ENCODE measurements around the gene MOGAT1. TPM values are rescaled to one million over a fixed set of nuclear protein-coding genes. Genes with fewer than 3 reads are reported as not detected.

MOGAT1 gene
- total RNA-seq, 1 experiment from 2014 or later: not detected

DNA sequence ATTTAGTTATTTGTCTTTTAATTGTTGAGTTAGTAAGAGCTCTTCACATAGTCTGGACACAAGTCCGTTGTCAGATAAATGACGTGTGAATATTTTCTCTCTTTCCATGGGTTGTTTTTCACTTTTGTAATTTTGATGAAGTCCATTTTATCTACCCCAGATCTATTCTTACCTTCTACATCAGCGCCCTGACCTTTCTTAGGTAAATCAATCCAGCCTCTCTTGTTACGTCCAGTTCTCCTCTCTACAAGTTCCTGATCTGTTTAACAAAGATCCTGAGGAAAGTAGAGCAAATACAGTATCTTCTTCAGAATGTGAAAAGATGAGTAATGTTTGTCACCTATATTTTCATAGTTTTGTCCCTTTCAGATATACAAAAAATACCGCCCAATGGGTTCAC, 66.9 kb downstream of the MOGAT1 start:
- H3K9me3 ChIP-seq (ENCODE audit: control insufficient read depth, low read depth, low read length): no peaks in the 10 kb centered on the region
- H4K8ac ChIP-seq (replicated peaks; ENCODE audit: insufficient read length, low read depth, low read length): no peak overlapping the region

More for the DNA sequence above, 66.9 kb downstream of the MOGAT1 start:
- H2BK12ac ChIP-seq (ENCODE audit: insufficient read length, low read depth, low read length): no peak overlapping the region
- H3K27ac ChIP-seq (ENCODE audit: insufficient read length, low read depth, low read length): no peak overlapping the region
- H2AFZ ChIP-seq (ENCODE audit: low read length): no peak overlapping the region
- no peak overlapping the region for H3K56ac ChIP-seq (ENCODE audit: insufficient read length, low read depth, low read length)
- no peaks in the 10 kb centered on the region for H3K4me1 ChIP-seq (ENCODE audit: insufficient read depth, low read length)
- H3K27me3 ChIP-seq (ENCODE audit: insufficient read depth, low read length): no peaks in the 10 kb centered on the region
- no peaks in the 10 kb centered on the region; a peak in 3 of 5 replicates for H3K9me3 Mint-ChIP-seq
- no peak for DNase-seq
- no peak overlapping the region for H2BK120ac ChIP-seq (ENCODE audit: low read depth, low read length, poor library complexity, severe bottlenecking)
- no peaks in the 10 kb centered on the region for H4K20me1 ChIP-seq (ENCODE audit: control insufficient read depth, insufficient read depth, insufficient read length)
- no peak overlapping the region for H3K4me3 Mint-ChIP-seq
- H3K36me3 Mint-ChIP-seq (ENCODE audit: insufficient read depth in 1 of 3, low read depth in 3 of 3): peaks cover 2 to 9% (median 3%) of the 10 kb centered on the region in 3 experiments; a peak in 4 of 7 replicates
- H2BK15ac ChIP-seq (ENCODE audit: low read depth, low read length): no peak overlapping the region
- H3K4ac ChIP-seq (ENCODE audit: low read depth, low read length): no peak overlapping the region
- H3T11ph ChIP-seq (ENCODE audit: low read length): no peak overlapping the region
- peak overlapping the region in 2 of 3 experiments; percentile 55 to 59; a peak in 4 of 7 replicates for H3K27ac Mint-ChIP-seq
- TF ChIP-seq, protein P1, sequence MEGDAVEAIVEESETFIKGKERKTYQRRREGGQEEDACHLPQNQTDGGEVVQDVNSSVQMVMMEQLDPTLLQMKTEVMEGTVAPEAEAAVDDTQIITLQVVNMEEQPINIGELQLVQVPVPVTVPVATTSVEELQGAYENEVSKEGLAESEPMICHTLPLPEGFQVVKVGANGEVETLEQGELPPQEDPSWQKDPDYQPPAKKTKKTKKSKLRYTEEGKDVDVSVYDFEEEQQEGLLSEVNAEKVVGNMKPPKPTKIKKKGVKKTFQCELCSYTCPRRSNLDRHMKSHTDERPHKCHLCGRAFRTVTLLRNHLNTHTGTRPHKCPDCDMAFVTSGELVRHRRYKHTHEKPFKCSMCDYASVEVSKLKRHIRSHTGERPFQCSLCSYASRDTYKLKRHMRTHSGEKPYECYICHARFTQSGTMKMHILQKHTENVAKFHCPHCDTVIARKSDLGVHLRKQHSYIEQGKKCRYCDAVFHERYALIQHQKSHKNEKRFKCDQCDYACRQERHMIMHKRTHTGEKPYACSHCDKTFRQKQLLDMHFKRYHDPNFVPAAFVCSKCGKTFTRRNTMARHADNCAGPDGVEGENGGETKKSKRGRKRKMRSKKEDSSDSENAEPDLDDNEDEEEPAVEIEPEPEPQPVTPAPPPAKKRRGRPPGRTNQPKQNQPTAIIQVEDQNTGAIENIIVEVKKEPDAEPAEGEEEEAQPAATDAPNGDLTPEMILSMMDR (conservative IDR thresholded peaks at IDR 0.05): no peak
- no peak overlapping the region for H2BK5ac ChIP-seq (ENCODE audit: insufficient read length, low read length)
- H3K23ac ChIP-seq (ENCODE audit: insufficient read length, low read depth, low read length): no peak overlapping the region
- no peak overlapping the region for H2AK5ac ChIP-seq (ENCODE audit: insufficient read length, low read length)
- no peak overlapping the region for H4K91ac ChIP-seq (ENCODE audit: insufficient read length, low read depth, low read length)
- no peak overlapping the region for H2BK20ac ChIP-seq (ENCODE audit: low read depth, low read length, poor library complexity, severe bottlenecking)
- no peaks in the 10 kb centered on the region for H3K79me2 ChIP-seq (ENCODE audit: insufficient read depth, low read length)
- H3K14ac ChIP-seq (ENCODE audit: insufficient read depth, low read length): no peak overlapping the region
- H4K5ac ChIP-seq (ENCODE audit: insufficient read length, low read depth, low read length): no peak overlapping the region
- peaks cover 22 to 27% of the 10 kb centered on the region in 2 experiments for H3K4me1 Mint-ChIP-seq
- no peak overlapping the region for H3K9ac ChIP-seq (ENCODE audit: extremely low read depth, insufficient read length, low read length)
- no peak overlapping the region for H3K18ac ChIP-seq (ENCODE audit: insufficient read length, low read depth, low read length)
- no CpG with 5 or more reads among the region's 5 CpGs for WGBS (ENCODE audit: extremely low coverage, insufficient read length, low lambda C conversion rate)
- H3K4me2 ChIP-seq (ENCODE audit: insufficient read depth, insufficient read length, low read length): no peak overlapping the region
- H3K23me2 ChIP-seq (ENCODE audit: insufficient read length, low read depth, low read length, poor library complexity, severe bottlenecking): no peaks in the 10 kb centered on the region
- H3K79me1 ChIP-seq (ENCODE audit: insufficient read depth, low read depth, low read length, poor library complexity, severe bottlenecking): no peaks in the 10 kb centered on the region
- no peaks in the 10 kb centered on the region; the same call in 1 of the 2 replicates for H3K27me3 Mint-ChIP-seq (ENCODE audit: low read depth)

Data from H9 (cell line).